ENCODE measurements around the gene C4orf51. TPM values are rescaled to one million over a fixed set of nuclear protein-coding genes. Genes with fewer than 3 reads are reported as not detected.

Gene C4orf51
- total and polyA plus RNA-seq, 2 donors (not counting 1 experiment from before 2014, with no cell fraction given): not detected

DNA sequence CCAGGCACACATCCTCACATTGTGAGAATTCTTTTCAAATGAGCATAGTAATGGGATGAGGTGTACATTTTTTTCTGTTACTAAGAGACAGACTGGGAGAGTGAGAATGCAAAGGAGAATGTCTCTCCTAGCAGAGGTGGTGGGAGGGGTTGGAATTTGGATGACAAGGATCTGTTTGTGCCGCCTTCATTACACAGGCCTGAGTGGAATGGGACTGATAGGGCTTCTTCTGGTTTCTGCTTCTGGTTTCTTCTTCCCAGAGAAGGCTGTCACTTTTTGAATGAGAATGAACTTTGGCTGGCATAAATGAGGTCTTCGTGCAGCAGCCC is 55.4 kb downstream of the C4orf51 start:
- WGBS (ENCODE audit: insufficient coverage): 44% methylated on average over 1 of the region's 2 CpGs
- Histone ChIP-seq H3K9me3 (ENCODE audit: control extremely low read depth in 1 of 3, control insufficient read depth in 2 of 3, insufficient read depth in 1 of 3, low read length in 2 of 3) (peaks cover 0 to 1% (median 0%) of the 10 kb centered on the region in 3 donors), H3K36me3 (replicated peaks in 1 of 2; ENCODE audit: control extremely low read depth in 1 of 2, control insufficient read depth in 1 of 2, extremely low read depth in 1 of 2, insufficient read depth in 2 of 2, low read length in 1 of 2) (no peaks in the 10 kb centered on the region), H3K27ac (ENCODE audit: low read length in 2 of 2) (no peak overlapping the region), H3K9ac (ENCODE audit: low read length) (no peak overlapping the region), H3K4me1 (ENCODE audit: control insufficient read depth in 2 of 2, insufficient read depth in 2 of 2, low read length in 2 of 2) (peaks cover 5 to 14% of the 10 kb centered on the region in 2 donors), H3K79me2 (ENCODE audit: control insufficient read depth, insufficient read depth, low read length) (no peaks in the 10 kb centered on the region), H3K4me2 (replicated peaks; ENCODE audit: low read depth, low read length, poor library complexity, severe bottlenecking) (no peak overlapping the region), H3K27me3 (replicated peaks in 1 of 4; ENCODE audit: control extremely low read depth in 1 of 4, control insufficient read depth in 3 of 4, insufficient read depth in 4 of 4, low read length in 3 of 4) (peaks cover 0 to 4% (median 2%) of the 10 kb centered on the region in 4 experiments), H3K4me3 (ENCODE audit: control extremely low read depth in 1 of 5, extremely low read depth in 1 of 5, insufficient read depth in 1 of 5, low read depth in 2 of 5, low read length in 4 of 5) (no peak overlapping the region), H4K20me1 (ENCODE audit: control insufficient read depth, insufficient read depth, low read length, poor library complexity, severe bottlenecking) (no peaks in the 10 kb centered on the region), H2AFZ (ENCODE audit: insufficient read depth, low read depth, low read length, poor library complexity, severe bottlenecking) (no peak overlapping the region)
- TF ChIP-seq, protein P1, sequence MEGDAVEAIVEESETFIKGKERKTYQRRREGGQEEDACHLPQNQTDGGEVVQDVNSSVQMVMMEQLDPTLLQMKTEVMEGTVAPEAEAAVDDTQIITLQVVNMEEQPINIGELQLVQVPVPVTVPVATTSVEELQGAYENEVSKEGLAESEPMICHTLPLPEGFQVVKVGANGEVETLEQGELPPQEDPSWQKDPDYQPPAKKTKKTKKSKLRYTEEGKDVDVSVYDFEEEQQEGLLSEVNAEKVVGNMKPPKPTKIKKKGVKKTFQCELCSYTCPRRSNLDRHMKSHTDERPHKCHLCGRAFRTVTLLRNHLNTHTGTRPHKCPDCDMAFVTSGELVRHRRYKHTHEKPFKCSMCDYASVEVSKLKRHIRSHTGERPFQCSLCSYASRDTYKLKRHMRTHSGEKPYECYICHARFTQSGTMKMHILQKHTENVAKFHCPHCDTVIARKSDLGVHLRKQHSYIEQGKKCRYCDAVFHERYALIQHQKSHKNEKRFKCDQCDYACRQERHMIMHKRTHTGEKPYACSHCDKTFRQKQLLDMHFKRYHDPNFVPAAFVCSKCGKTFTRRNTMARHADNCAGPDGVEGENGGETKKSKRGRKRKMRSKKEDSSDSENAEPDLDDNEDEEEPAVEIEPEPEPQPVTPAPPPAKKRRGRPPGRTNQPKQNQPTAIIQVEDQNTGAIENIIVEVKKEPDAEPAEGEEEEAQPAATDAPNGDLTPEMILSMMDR (IDR thresholded peaks at IDR 0.05): no peak
- TF ChIP-seq EZH2 (IDR thresholded peaks at IDR 0.05; ENCODE audit: borderline replicate concordance, insufficient read depth, low read depth, low read length, poor library complexity, severe bottlenecking): no peak
- no peak overlapping the region for H3K27ac Mint-ChIP-seq
- DNase-seq (no peak), ATAC-seq (ENCODE audit: low read depth) (no peak)
- ChIA-PET POLR2A (no interaction called here), CTCF (no interaction called here)
- intact Hi-C loops (cut with micrococcal nuclease): no loop called here
- peaks cover 20% of the 10 kb centered on the region for H3K4me1 Mint-ChIP-seq
- H3K4me3 Mint-ChIP-seq: no peak overlapping the region
- no peaks in the 10 kb centered on the region for H3K9me3 Mint-ChIP-seq (ENCODE audit: insufficient read depth)
- peaks cover 7% of the 10 kb centered on the region for H3K27me3 Mint-ChIP-seq

DNA sequence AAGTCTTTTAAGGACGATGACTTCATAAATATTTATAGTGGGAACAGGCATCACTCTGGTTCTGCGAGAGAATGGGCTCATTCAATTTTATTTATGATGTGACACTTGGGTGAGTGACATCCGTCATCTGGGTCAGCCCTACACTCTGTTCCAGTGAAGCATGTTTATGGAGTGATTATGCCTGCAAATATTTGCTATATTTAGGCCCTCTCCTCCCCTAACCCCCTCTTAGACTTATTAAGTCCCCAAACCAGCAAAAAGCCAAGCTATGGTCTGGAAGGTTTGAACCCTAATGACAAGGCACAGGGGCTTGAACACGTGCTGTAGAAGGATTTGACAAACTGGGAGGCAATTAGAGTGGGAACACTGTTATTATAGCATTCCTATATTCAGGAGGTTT is 55.9 kb downstream of the C4orf51 start:
- Histone ChIP-seq H3K9me3 (ENCODE audit: control extremely low read depth in 1 of 3, control insufficient read depth in 2 of 3, insufficient read depth in 1 of 3, low read length in 2 of 3) (no peaks in the 10 kb centered on the region), H3K4me2 (replicated peaks; ENCODE audit: low read depth, low read length, poor library complexity, severe bottlenecking) (no peak overlapping the region), H3K36me3 (replicated peaks in 1 of 2; ENCODE audit: control extremely low read depth in 1 of 2, control insufficient read depth in 1 of 2, extremely low read depth in 1 of 2, insufficient read depth in 2 of 2, low read length in 1 of 2) (no peaks in the 10 kb centered on the region), H3K79me2 (ENCODE audit: control insufficient read depth, insufficient read depth, low read length) (no peaks in the 10 kb centered on the region), H3K27me3 (replicated peaks in 1 of 4; ENCODE audit: control extremely low read depth in 1 of 4, control insufficient read depth in 3 of 4, insufficient read depth in 4 of 4, low read length in 3 of 4) (peaks cover 0 to 4% (median 2%) of the 10 kb centered on the region in 4 experiments), H3K4me3 (ENCODE audit: control extremely low read depth in 1 of 5, extremely low read depth in 1 of 5, insufficient read depth in 1 of 5, low read depth in 2 of 5, low read length in 4 of 5) (no peak overlapping the region), H3K9ac (ENCODE audit: low read length) (no peak overlapping the region), H3K27ac (ENCODE audit: low read length in 2 of 2) (no peak overlapping the region), H4K20me1 (ENCODE audit: control insufficient read depth, insufficient read depth, low read length, poor library complexity, severe bottlenecking) (no peaks in the 10 kb centered on the region), H3K4me1 (ENCODE audit: control insufficient read depth in 2 of 2, insufficient read depth in 2 of 2, low read length in 2 of 2) (peaks cover 5 to 14% of the 10 kb centered on the region in 2 donors), H2AFZ (ENCODE audit: insufficient read depth, low read depth, low read length, poor library complexity, severe bottlenecking) (no peak overlapping the region)
- ChIA-PET POLR2A (no interaction called here), CTCF (interaction anchor here (0.7 kb wide), 1 partner anchor 10 kb away, joined by 3 read pairs; no protein-coding TSS in a partner anchor)
- Mint-ChIP-seq H3K4me3 (no peak overlapping the region), H3K9me3 (ENCODE audit: insufficient read depth) (no peaks in the 10 kb centered on the region), H3K27me3 (peaks cover 5% of the 10 kb centered on the region), H3K27ac (no peak overlapping the region), H3K4me1 (peaks cover 20% of the 10 kb centered on the region)
- intact Hi-C loops (cut with micrococcal nuclease): no loop called here
- no CpG with 5 or more reads among the region's 4 CpGs for WGBS (ENCODE audit: insufficient coverage)
- ATAC-seq (ENCODE audit: low read depth) (no peak), DNase-seq (no peak)
- TF ChIP-seq, protein P1 (IDR thresholded peaks at IDR 0.05): no peak
- no peak for TF ChIP-seq EZH2 (IDR thresholded peaks at IDR 0.05; ENCODE audit: borderline replicate concordance, insufficient read depth, low read depth, low read length, poor library complexity, severe bottlenecking)

All from B cell (primary cell).